Measurements from ENCODE around the gene SCN4B. TPM values are rescaled to one million over a fixed set of nuclear protein-coding genes. Genes with fewer than 3 reads are reported as not detected.

The SCN4B gene
- total RNA-seq, 2 experiments from 2014 or later, result 0.72 to 1.1 TPM

DNA sequence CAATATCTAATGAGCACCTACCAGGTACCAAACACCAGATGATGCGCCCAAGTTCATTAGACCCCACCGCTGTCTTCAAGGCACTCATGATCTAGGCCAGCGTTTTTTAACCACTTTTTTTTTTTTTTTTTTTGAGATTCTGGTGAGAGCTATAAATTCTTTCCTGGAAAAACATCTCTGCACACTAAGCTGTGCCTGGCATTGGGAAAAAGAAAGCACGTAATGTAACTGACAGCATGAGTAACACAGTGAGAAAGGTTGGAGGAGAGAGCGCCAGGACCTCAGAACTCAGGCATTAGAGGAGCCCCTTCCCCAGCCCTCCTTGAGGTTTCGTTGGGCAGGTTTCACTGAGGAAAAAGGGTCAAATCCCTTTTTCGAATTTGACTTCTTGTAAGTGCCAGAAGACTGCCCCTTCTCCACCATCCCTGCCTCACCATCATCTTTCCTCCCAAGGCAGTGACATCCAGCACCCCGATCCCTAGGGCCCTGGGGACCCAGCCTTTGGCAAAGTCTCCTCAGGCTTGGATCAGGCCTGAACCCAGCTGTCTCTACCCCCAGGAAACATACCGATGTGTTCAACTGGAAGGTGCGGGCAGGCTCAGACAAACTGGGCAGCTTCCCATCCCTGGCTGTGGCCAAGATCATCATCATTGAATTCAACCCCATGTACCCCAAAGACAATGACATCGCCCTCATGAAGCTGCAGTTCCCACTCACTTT lies 39.8 kb downstream of the SCN4B start:
- peaks cover 31% of the 10 kb centered on the region for H3K4me1 Mint-ChIP-seq (ENCODE audit: low read depth)
- no peaks in the 10 kb centered on the region for H3K36me3 Mint-ChIP-seq (ENCODE audit: low read depth)
- no peak overlapping the region for H3K27ac Mint-ChIP-seq
- intact Hi-C loops (cut with micrococcal nuclease), result no loop called here
- H3K27me3 Mint-ChIP-seq, result no peaks in the 10 kb centered on the region
- DNase-seq (no peak), ATAC-seq (no peak)
- POLR2A ChIA-PET, result no interaction called here
- H3K4me3 Mint-ChIP-seq, result no peak overlapping the region
- H3K9me3 Mint-ChIP-seq, result no peaks in the 10 kb centered on the region
- CTCF ChIA-PET, result interaction anchor here (0.8 kb wide), 1 partner anchor 32 kb away, joined by 4 read pairs; no protein-coding TSS in a partner anchor
- TF ChIP-seq, protein P1, sequence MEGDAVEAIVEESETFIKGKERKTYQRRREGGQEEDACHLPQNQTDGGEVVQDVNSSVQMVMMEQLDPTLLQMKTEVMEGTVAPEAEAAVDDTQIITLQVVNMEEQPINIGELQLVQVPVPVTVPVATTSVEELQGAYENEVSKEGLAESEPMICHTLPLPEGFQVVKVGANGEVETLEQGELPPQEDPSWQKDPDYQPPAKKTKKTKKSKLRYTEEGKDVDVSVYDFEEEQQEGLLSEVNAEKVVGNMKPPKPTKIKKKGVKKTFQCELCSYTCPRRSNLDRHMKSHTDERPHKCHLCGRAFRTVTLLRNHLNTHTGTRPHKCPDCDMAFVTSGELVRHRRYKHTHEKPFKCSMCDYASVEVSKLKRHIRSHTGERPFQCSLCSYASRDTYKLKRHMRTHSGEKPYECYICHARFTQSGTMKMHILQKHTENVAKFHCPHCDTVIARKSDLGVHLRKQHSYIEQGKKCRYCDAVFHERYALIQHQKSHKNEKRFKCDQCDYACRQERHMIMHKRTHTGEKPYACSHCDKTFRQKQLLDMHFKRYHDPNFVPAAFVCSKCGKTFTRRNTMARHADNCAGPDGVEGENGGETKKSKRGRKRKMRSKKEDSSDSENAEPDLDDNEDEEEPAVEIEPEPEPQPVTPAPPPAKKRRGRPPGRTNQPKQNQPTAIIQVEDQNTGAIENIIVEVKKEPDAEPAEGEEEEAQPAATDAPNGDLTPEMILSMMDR (IDR thresholded peaks at IDR 0.05), result no peak

DNA sequence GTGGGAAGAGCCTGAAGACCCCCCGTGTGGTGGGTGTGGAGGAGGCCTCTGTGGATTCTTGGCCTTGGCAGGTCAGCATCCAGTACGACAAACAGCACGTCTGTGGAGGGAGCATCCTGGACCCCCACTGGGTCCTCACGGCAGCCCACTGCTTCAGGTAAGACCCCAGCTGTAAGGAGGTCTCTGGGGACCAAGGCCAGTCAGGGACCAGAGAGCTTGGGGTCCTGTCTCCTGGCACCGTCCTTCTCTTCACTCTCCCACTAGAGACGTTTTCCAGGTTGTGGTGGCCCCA lies 40.9 kb downstream of the SCN4B start:
- Mint-ChIP-seq H3K27me3 (no peaks in the 10 kb centered on the region), H3K9me3 (no peaks in the 10 kb centered on the region), H3K27ac (no peak overlapping the region), H3K36me3 (ENCODE audit: low read depth) (no peaks in the 10 kb centered on the region), H3K4me1 (ENCODE audit: low read depth) (peaks cover 20% of the 10 kb centered on the region), H3K4me3 (no peak overlapping the region)
- ATAC-seq (no peak), DNase-seq (no peak)
- intact Hi-C loops (cut with micrococcal nuclease), result no loop called here
- ChIA-PET POLR2A (interaction anchor here (0.9 kb wide), 1 partner anchor 12 kb away, joined by 3 read pairs; no protein-coding TSS in a partner anchor), CTCF (no interaction called here)
- TF ChIP-seq, protein P1 (IDR thresholded peaks at IDR 0.05), result no peak

DNA sequence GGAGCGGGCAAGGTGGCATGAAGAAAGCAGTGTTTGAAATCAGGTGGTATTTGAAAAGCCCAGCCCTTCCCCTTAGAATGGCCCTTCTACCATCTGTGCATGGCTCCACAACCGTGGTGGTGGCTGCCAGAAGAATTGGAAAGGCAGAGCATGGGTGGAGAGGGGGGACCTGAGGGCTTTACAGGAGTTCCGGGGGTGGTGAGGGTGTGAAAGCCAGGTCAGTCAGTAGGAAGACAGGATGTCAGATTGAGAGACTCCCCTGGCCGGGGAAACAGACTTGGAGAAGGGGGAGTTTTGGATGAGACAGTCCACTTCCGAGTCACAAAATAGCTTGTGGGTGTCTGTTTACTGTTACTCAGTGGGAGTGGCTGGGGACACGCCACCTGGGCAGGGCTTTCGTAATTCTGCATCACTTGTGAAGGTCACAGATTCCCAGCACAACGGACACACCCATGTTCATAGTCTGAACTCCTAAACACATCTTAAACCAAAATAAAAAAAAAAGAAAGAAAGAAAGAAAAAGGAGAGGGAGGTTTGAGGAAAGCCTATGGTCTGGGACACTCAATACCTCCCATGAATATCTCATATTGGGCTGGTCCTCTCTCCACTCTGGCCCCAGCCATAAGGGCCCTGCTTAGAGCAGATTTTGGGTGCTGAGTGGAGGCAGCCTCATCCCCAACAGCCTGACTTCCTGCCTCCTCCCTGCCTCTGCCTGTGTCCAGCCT lies 41.4 kb downstream of the SCN4B start:
- Mint-ChIP-seq H3K27ac (no peak overlapping the region), H3K4me1 (ENCODE audit: low read depth) (peaks cover 16% of the 10 kb centered on the region), H3K9me3 (no peaks in the 10 kb centered on the region), H3K36me3 (ENCODE audit: low read depth) (no peaks in the 10 kb centered on the region), H3K4me3 (no peak overlapping the region), H3K27me3 (no peaks in the 10 kb centered on the region)
- DNase-seq (no peak), ATAC-seq (no peak)
- TF ChIP-seq, protein P1 (IDR thresholded peaks at IDR 0.05), result no peak
- ChIA-PET POLR2A (interaction anchor here (0.9 kb wide), 1 partner anchor 11 kb away, joined by 3 read pairs; no protein-coding TSS in a partner anchor), CTCF (interaction anchor here (0.6 to 1.6 kb wide), 2 partner anchors 60 to 1431 kb away, joined by 3 to 4 read pairs; no protein-coding TSS in a partner anchor)
- intact Hi-C loops (cut with micrococcal nuclease), result no loop called here

DNA sequence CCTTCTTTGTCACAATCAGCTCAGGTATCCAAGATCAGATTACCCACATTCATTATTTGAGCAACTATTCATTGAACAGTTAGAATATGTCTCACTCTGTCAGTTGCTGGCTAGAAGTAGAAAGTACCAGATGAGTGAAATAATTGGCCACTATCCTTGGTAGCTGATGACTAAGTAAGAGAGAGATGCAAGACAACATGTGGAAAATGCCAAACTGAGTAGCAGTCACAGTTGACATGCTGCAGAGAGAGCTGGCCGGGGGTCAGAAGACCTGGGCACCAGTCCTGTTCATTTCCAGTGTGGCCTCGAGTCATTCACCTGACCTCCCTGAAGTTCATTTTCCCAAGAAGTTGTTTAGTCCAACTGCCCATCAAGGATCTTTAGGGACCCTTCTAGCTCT lies 43.4 kb downstream of the SCN4B start:
- no peak overlapping the region for H3K4me3 Mint-ChIP-seq
- peaks cover 5% of the 10 kb centered on the region for H3K4me1 Mint-ChIP-seq (ENCODE audit: low read depth)
- ChIA-PET CTCF (interaction anchor here (1.6 kb wide), 1 partner anchor 62 kb away, joined by 4 read pairs; no protein-coding TSS in a partner anchor), POLR2A (no interaction called here)
- H3K27ac Mint-ChIP-seq, result no peak overlapping the region
- DNase-seq (no peak), ATAC-seq (no peak)
- intact Hi-C loops (cut with micrococcal nuclease), result no loop called here
- no peaks in the 10 kb centered on the region for H3K27me3 Mint-ChIP-seq
- no peaks in the 10 kb centered on the region for H3K36me3 Mint-ChIP-seq (ENCODE audit: low read depth)
- TF ChIP-seq, protein P1 (IDR thresholded peaks at IDR 0.05), result no peak
- no peaks in the 10 kb centered on the region for H3K9me3 Mint-ChIP-seq

DNA sequence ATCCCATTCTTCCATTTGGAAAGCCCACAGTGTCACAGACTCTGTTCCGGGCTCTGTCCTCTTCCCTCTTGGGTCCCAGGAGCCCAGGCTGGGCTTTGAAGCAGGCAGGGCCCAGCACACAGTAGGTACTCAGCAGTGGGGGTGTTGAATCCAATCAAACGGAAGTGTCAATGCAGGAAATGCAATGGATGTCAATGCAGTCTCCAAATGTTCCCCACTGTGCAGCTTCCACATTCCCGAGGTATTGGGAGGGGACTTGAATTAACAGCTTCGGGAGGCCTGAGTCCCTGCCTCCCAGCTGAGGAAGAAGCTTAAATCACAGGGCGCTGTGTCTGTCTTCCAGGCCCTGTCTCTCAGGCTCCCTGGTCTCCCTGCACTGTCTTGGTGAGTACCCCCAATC lies 44.1 kb downstream of the SCN4B start:
- no peak overlapping the region for H3K27ac Mint-ChIP-seq
- TF ChIP-seq, protein P1 (IDR thresholded peaks at IDR 0.05), result no peak
- H3K4me3 Mint-ChIP-seq, result no peak overlapping the region
- no peaks in the 10 kb centered on the region for H3K9me3 Mint-ChIP-seq
- peaks cover 4% of the 10 kb centered on the region for H3K4me1 Mint-ChIP-seq (ENCODE audit: low read depth)
- intact Hi-C loops (cut with micrococcal nuclease), result no loop called here
- ATAC-seq (no peak), DNase-seq (no peak)
- no peaks in the 10 kb centered on the region for H3K27me3 Mint-ChIP-seq
- ChIA-PET CTCF (interaction anchor here (1.3 kb wide), 1 partner anchor 10 kb away, joined by 3 read pairs; no protein-coding TSS in a partner anchor), POLR2A (interaction anchor here (1.1 kb wide), 1 partner anchor 17 kb away, joined by 3 read pairs; no protein-coding TSS in a partner anchor)
- no peaks in the 10 kb centered on the region for H3K36me3 Mint-ChIP-seq (ENCODE audit: low read depth)

Data from activated CD8-positive, alpha-beta T cell treated with anti-CD3 and anti-CD28 coated beads for 36 hours (primary cell).